HFF-Myc (cell line): Measurements from ENCODE around the gene BPI.
A peak's percentile ranks its signal among the peaks of the same experiment; 100 is the strongest.
"Not testable (repeated sequence)": the region's sequence is repeated elsewhere in the genome, so short reads cannot be mapped to it uniquely, and the experiment has no call there.

Experiments used
- DNase-seq: peaks from one replicate; pipeline ENCODE4 v3.0.0-alpha.2; 2011; ENCODE audit warnings: low read depth; ENCODE audit errors: extremely low read depth
- H3K4me3 ChIP-seq: replicated peaks from 2 replicates; pipeline ENCODE4 v1.5.1; 2011; ENCODE audit warnings: low read depth, mild to moderate bottlenecking, control low read depth, low read length
- CTCF ChIP-seq: IDR thresholded peaks from 2 replicates; pipeline ENCODE4 v1.5.1; 2012; ENCODE audit warnings: mild to moderate bottlenecking, low read depth, low read length, control low read depth; ENCODE audit errors: missing control alignments

Gene BPI

GRCh38 chr20:38303908-38304379 is at the start of gene BPI:
BPI (plus strand) TSS chr20:38304156; CDS start chr20:38304224, 68 bp downstream.
- no peak for DNase-seq
- TF ChIP-seq CTCF, result no peak
- H3K4me3 ChIP-seq, result no peak within 1 kb of the TSS

- not testable (repeated sequence) for H3K4me3 ChIP-seq, DNase-seq
Observed at GRCh38 chr20:38254621-38255020, 49.3 kb upstream of the BPI start.

GRCh38 chr20:38255393-38255792 is 48.6 kb upstream of the BPI start:
- peak; percentile 36 for DNase-seq
- TF ChIP-seq CTCF, result no peak
- no peak overlapping the region for H3K4me3 ChIP-seq

- no peak for DNase-seq
- H3K4me3 ChIP-seq, result no peak overlapping the region
- TF ChIP-seq CTCF, result no peak
Observed at GRCh38 chr20:38256021-38256420, 47.9 kb upstream of the BPI start.

- H3K4me3 ChIP-seq, result no peak overlapping the region
- no peak for DNase-seq
- TF ChIP-seq CTCF, result no peak
Observed at GRCh38 chr20:38256966-38257365, 47.0 kb upstream of the BPI start.

GRCh38 chr20:38258545-38259215 is 45.3 kb upstream of the BPI start:
- no peak overlapping the region for H3K4me3 ChIP-seq
- TF ChIP-seq CTCF, result no peak
- DNase-seq, result no peak

GRCh38 chr20:38260025-38260377 is 44.0 kb upstream of the BPI start:
- no peak for DNase-seq
- TF ChIP-seq CTCF, result no peak
- peak overlapping the region; percentile 22 for H3K4me3 ChIP-seq
